ENCODE results near the gene PTPRR.

PTPRR gene

GRCh38 chr12:70709022-70709421 lies 211.5 kb downstream of the PTPRR start:
- DNase-seq (ENCODE audit: extremely low spot score), result no peak
- ChIA-PET POLR2A (no interaction called here), CTCF (no interaction called here)
- TF ChIP-seq TARDBP (IDR thresholded peaks at IDR 0.05) (no peak), L3MBTL2 (conservative IDR thresholded peaks at IDR 0.05) (no peak), LEF1 (IDR thresholded peaks at IDR 0.05; ENCODE audit: borderline replicate concordance) (no peak), BHLHE40 (IDR thresholded peaks at IDR 0.05; ENCODE audit: borderline replicate concordance) (no peak), SUZ12 (IDR thresholded peaks at IDR 0.05) (no peak)

DNA sequence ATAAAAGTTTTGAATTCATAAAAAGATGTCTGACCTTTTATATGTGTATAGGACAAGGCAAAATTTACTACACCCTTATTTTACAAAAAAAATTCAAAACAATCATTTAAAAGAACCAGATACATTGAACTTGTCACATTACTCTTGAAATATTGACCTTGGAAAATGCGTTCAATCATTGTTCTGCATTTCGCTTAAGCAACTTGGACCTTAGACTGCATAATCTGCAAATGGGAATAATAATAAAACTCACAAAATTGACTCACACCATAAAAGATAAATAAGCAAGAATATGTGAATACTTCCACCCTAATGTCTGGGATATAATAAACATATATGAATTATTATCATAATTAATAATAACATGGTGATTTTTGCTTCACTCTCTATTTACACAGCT lies 213.9 kb downstream of the PTPRR start:
- CTCF ChIA-PET, result no interaction called here
- DNase-seq (ENCODE audit: extremely low spot score), result no peak
- no peak for TF ChIP-seq ELF4 (IDR thresholded peaks at IDR 0.05)
- TF ChIP-seq ZNF384 (IDR thresholded peaks at IDR 0.05), result no peak
- TF ChIP-seq BHLHE40 (IDR thresholded peaks at IDR 0.05; ENCODE audit: borderline replicate concordance), result no peak
- no peak for TF ChIP-seq LEF1 (IDR thresholded peaks at IDR 0.05; ENCODE audit: borderline replicate concordance)
- no peak for TF ChIP-seq HDGF (IDR thresholded peaks at IDR 0.05; ENCODE audit: borderline replicate concordance)
- no peak for TF ChIP-seq PKNOX1 (IDR thresholded peaks at IDR 0.05)
- no peak for TF ChIP-seq ARNT (IDR thresholded peaks at IDR 0.05)
- TF ChIP-seq CTBP1 (IDR thresholded peaks at IDR 0.05; ENCODE audit: borderline replicate concordance), result no peak
- no peak for TF ChIP-seq SUZ12 (IDR thresholded peaks at IDR 0.05)
- TF ChIP-seq FOXA1 (IDR thresholded peaks at IDR 0.05), result no peak
- TF ChIP-seq L3MBTL2 (conservative IDR thresholded peaks at IDR 0.05), result no peak
- TF ChIP-seq SP1 (IDR thresholded peaks at IDR 0.05), result no peak
- no peak for TF ChIP-seq FOXK2 (IDR thresholded peaks at IDR 0.05)
- no peak for TF ChIP-seq TARDBP (IDR thresholded peaks at IDR 0.05)
- no peak for TF ChIP-seq NFRKB (IDR thresholded peaks at IDR 0.05)
- TF ChIP-seq FOXM1 (IDR thresholded peaks at IDR 0.05; ENCODE audit: borderline replicate concordance), result no peak
- POLR2A ChIA-PET, result no interaction called here

GRCh38 chr12:70698345-70698744 lies 222.2 kb downstream of the PTPRR start:
- TF ChIP-seq ELF4 (IDR thresholded peaks at IDR 0.05) (no peak), SP1 (IDR thresholded peaks at IDR 0.05) (no peak), ZNF384 (IDR thresholded peaks at IDR 0.05) (no peak), TARDBP (IDR thresholded peaks at IDR 0.05) (no peak), CTBP1 (IDR thresholded peaks at IDR 0.05; ENCODE audit: borderline replicate concordance) (no peak), L3MBTL2 (conservative IDR thresholded peaks at IDR 0.05) (no peak), LEF1 (IDR thresholded peaks at IDR 0.05; ENCODE audit: borderline replicate concordance) (no peak), SUZ12 (IDR thresholded peaks at IDR 0.05) (no peak)
- DNase-seq (ENCODE audit: extremely low spot score), result no peak
- ChIA-PET CTCF (interaction anchor here (0.7 kb wide), 1 partner anchor 1017 kb away, joined by 3 read pairs; no protein-coding TSS in a partner anchor), POLR2A (no interaction called here)

DNA sequence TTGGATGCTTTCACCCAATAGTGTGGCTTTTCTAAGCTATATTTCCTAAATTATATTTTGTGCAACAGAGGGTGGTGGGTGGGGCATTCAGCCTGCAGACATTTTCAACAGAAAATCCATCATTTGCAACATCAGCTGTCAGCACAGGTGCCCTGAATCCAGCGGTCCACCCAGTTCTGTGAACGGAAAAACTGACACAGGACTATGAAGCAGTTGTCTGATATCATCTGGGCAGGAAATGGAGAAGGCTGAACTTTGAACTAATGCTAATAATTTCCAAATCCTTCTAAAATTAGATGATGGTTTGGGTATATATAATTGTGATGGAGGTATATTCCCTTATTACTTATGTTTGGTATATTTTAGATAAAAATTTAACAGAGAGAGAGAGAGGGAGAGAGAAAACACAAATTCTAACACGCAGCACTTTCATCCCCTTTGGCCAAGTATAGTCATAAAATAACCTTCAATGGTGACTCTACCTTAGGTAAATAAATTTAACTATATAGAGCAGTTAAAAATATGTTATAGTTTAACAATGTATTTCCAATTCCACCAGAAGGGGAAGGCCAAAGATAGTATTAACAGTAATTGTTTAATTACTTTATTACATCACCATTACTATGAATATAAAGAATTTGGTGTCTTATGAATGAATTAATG lies 225.0 kb downstream of the PTPRR start:
- TF ChIP-seq BHLHE40 (IDR thresholded peaks at IDR 0.05; ENCODE audit: borderline replicate concordance), result no peak
- no peak for TF ChIP-seq ELF4 (IDR thresholded peaks at IDR 0.05)
- TF ChIP-seq LEF1 (IDR thresholded peaks at IDR 0.05; ENCODE audit: borderline replicate concordance), result no peak
- CTCF ChIA-PET, result no interaction called here
- POLR2A ChIA-PET, result no interaction called here
- DNase-seq (ENCODE audit: extremely low spot score), result no peak

DNA sequence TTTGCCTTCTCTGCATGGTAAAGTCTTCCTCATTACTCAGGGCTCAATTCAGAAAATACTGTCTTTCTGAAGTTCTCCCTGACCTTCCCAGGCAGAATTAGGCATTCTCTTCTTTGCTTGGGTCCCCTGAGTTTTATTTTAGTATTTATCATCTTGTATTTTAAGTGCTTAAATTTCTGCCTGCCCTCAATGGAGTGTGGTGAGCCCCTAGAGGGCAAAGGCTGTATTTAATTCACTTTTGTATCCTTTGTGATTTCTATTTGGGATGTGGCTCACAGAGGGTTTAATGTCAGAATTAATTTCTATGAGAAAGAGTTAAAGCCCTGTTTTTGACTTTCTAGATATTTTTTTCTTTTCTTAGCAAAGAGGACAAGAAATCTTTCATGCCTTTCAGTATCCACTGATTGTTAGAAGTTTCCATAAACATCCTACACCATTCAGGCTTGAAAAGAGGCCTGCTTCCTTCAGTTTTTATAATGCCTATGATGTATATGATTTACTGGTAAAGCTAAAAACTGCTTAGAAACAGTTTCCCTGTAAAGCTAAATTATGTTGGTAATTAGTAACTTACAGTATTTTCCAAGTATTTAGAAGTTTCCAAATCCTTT lies 227.8 kb downstream of the PTPRR start:
- POLR2A ChIA-PET, result no interaction called here
- CTCF ChIA-PET, result interaction anchor here (0.7 kb wide), 1 partner anchor 12 kb away, joined by 3 read pairs; no protein-coding TSS in a partner anchor
- DNase-seq (ENCODE audit: extremely low spot score), result peak; percentile 33
- TF ChIP-seq ELF4 (IDR thresholded peaks at IDR 0.05) (no peak), BHLHE40 (IDR thresholded peaks at IDR 0.05; ENCODE audit: borderline replicate concordance) (no peak), NFRKB (IDR thresholded peaks at IDR 0.05) (no peak), LEF1 (IDR thresholded peaks at IDR 0.05; ENCODE audit: borderline replicate concordance) (no peak), ZNF384 (IDR thresholded peaks at IDR 0.05) (no peak), CTBP1 (IDR thresholded peaks at IDR 0.05; ENCODE audit: borderline replicate concordance) (no peak), L3MBTL2 (conservative IDR thresholded peaks at IDR 0.05) (no peak), SP1 (IDR thresholded peaks at IDR 0.05) (no peak), TARDBP (IDR thresholded peaks at IDR 0.05) (no peak), FOXK2 (IDR thresholded peaks at IDR 0.05) (no peak), SUZ12 (IDR thresholded peaks at IDR 0.05) (no peak), FOXM1 (IDR thresholded peaks at IDR 0.05; ENCODE audit: borderline replicate concordance) (no peak), PKNOX1 (IDR thresholded peaks at IDR 0.05) (no peak), ARNT (IDR thresholded peaks at IDR 0.05) (no peak), FOXA1 (IDR thresholded peaks at IDR 0.05) (no peak), HDGF (IDR thresholded peaks at IDR 0.05; ENCODE audit: borderline replicate concordance) (no peak)

DNA sequence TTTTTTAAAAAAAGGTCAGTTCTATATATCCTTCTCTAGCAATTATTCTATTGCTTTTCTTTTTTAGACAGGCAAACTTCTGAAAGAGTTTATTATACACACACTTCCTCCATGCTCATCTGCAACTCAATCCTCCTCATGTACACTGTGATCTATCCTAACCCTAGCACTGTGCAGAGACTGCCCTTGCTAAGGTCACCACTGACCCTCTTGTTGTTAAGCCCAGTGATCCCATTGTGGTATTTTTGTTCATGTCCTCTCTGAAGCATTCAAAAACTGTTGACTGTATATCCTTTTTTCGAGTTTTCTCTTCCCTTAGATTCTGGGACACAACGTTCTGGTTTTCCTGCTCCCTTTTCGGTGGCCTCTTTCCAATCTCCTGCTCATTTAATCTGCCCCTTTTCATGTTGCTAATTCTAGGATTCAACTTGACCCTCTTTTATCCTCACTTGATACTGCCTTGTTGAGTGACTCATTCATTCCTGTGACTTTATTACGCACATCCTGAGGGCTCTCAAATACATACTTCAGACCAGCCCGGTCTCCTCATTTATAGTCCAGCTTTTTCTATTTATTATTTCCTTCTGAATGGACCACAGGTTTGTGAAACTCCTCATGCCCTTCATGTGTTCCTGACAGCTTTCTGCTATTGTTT lies 229.4 kb downstream of the PTPRR start:
- TF ChIP-seq CTBP1 (IDR thresholded peaks at IDR 0.05; ENCODE audit: borderline replicate concordance) (no peak), ELF4 (IDR thresholded peaks at IDR 0.05) (no peak), PKNOX1 (IDR thresholded peaks at IDR 0.05) (no peak), BHLHE40 (IDR thresholded peaks at IDR 0.05; ENCODE audit: borderline replicate concordance) (no peak), FOXM1 (IDR thresholded peaks at IDR 0.05; ENCODE audit: borderline replicate concordance) (no peak), HDGF (IDR thresholded peaks at IDR 0.05; ENCODE audit: borderline replicate concordance) (no peak), FOXK2 (IDR thresholded peaks at IDR 0.05) (no peak), ZNF384 (IDR thresholded peaks at IDR 0.05) (no peak), L3MBTL2 (conservative IDR thresholded peaks at IDR 0.05) (no peak), TARDBP (IDR thresholded peaks at IDR 0.05) (no peak), FOXA1 (IDR thresholded peaks at IDR 0.05) (no peak), NFRKB (IDR thresholded peaks at IDR 0.05) (no peak), LEF1 (IDR thresholded peaks at IDR 0.05; ENCODE audit: borderline replicate concordance) (no peak), SP1 (IDR thresholded peaks at IDR 0.05) (no peak), SUZ12 (IDR thresholded peaks at IDR 0.05) (no peak), ARNT (IDR thresholded peaks at IDR 0.05) (no peak)
- POLR2A ChIA-PET, result no interaction called here
- CTCF ChIA-PET, result no interaction called here
- no peak for DNase-seq (ENCODE audit: extremely low spot score)

All from HEK293T (cell line).